ENCODE results near the gene ORC3.

Gene ORC3
- total RNA-seq = 22.5 reads per million, percentile 49 among the genes with 10 or more reads in this experiment

- DNase-seq = peak; percentile 94
Measured at GRCh38 chr6:87589693-87590416, at the start of gene ORC3, which contains the start of gene RARS2. Gene ORC3, plus strand, starts transcription at chr6:87590135. Its CDS starts 34 bp downstream, at chr6:87590169. Gene RARS2, minus strand, starts transcription at chr6:87589987. Its CDS starts 30 bp downstream, at chr6:87589957.

- DNase-seq = no peak
Measured at GRCh38 chr6:87540539-87540938, 49.4 kb upstream of the ORC3 start.

GRCh38 chr6:87541041-87541440 lies 48.9 kb upstream of the ORC3 start:
- DNase-seq = no peak

- no peak for DNase-seq
Measured at GRCh38 chr6:87541744-87542143, 48.2 kb upstream of the ORC3 start.

- no peak for DNase-seq
Measured at GRCh38 chr6:87543696-87544473, 46.0 kb upstream of the ORC3 start.

- DNase-seq = no peak
Measured at GRCh38 chr6:87544474-87544735, 45.5 kb upstream of the ORC3 start.

GRCh38 chr6:87551799-87552198 lies 38.1 kb upstream of the ORC3 start:
- DNase-seq = no peak

GRCh38 chr6:87553159-87553765 lies 36.7 kb upstream of the ORC3 start:
- no peak for DNase-seq

GRCh38 chr6:87555506-87555905 lies 34.4 kb upstream of the ORC3 start:
- DNase-seq = no peak

- DNase-seq = no peak
Measured at GRCh38 chr6:87558446-87558845, 31.5 kb upstream of the ORC3 start.

- no peak for DNase-seq
Measured at GRCh38 chr6:87561017-87561416, 28.9 kb upstream of the ORC3 start.

GRCh38 chr6:87572021-87572420 lies 17.9 kb upstream of the ORC3 start:
- DNase-seq = no peak

GRCh38 chr6:87572883-87573282 lies 17.1 kb upstream of the ORC3 start:
- no peak for DNase-seq

- DNase-seq = no peak
Measured at GRCh38 chr6:87573307-87574024, 16.5 kb upstream of the ORC3 start.

- DNase-seq = no peak
Measured at GRCh38 chr6:87574237-87574804, 15.6 kb upstream of the ORC3 start.

GRCh38 chr6:87575423-87575822 lies 14.5 kb upstream of the ORC3 start:
- no peak for DNase-seq

- DNase-seq = no peak
Measured at GRCh38 chr6:87583822-87584221, 6.1 kb upstream of the ORC3 start.

- no peak for DNase-seq
Measured at GRCh38 chr6:87586371-87587077, 3.4 kb upstream of the ORC3 start.

- no peak for DNase-seq
Measured at GRCh38 chr6:87588756-87589407, 1.1 kb upstream of the ORC3 start.

- DNase-seq = no peak
Measured at GRCh38 chr6:87590417-87590880, 514 bp downstream of the ORC3 start.

- no peak for DNase-seq
Measured at GRCh38 chr6:87590990-87591389, 1.1 kb downstream of the ORC3 start.

- DNase-seq = no peak
Measured at GRCh38 chr6:87600576-87600975, 10.6 kb downstream of the ORC3 start.

Data from effector CD4-positive, alpha-beta T cell (primary cell).